Caco-2 (cell line): ENCODE measurements around the gene VDAC2. TPM values are rescaled to one million over a fixed set of nuclear protein-coding genes. Genes with fewer than 3 reads are reported as not detected.

Experiments used
- BruUV-seq: library from RNA; stranded (reverse); fragments of 400-500 nt; replicated peaks from 2 replicates; lab custom pipeline; 2021; lab: Mats Ljungman, UMichigan
- CTCF ChIA-PET: fragments of 300-600 bp; sonication (Branson Sonifier 250); formaldehyde crosslinking; loops from one replicate; lab custom pipeline; 2022; ENCODE audit warnings: antibody characterized with exemption; lab: Charles Lee
- POLR2A ChIA-PET: fragments of 300-600 bp; sonication (Branson Sonifier 250); formaldehyde crosslinking; loops from one replicate; lab custom pipeline; 2022; ENCODE audit warnings: antibody characterized with exemption; lab: Charles Lee
- DNase-seq, 2 experiments: peaks; one replicate each; pipeline versions ENCODE4 v3.0.0 to v3.0.0-alpha.2; 2020 to 2022
- H3K27me3 ChIP-seq: replicated peaks from 2 replicates; pipeline ENCODE4 v1.6.0; 2011; ENCODE audit warnings: low read length; ENCODE audit not compliant: control insufficient read depth, insufficient read depth
- H3K36me3 ChIP-seq: 2 replicates; pipeline ENCODE4 v1.5.1; 2011; ENCODE audit warnings: low read length; ENCODE audit not compliant: control insufficient read depth, insufficient read depth
- H3K4me1 ChIP-seq: fragments of 250-450 bp; sonication (Bioruptor Pico); 2 replicates; pipeline ENCODE4 v1.5.1; 2020; ENCODE audit warnings: mild to moderate bottlenecking
- H3K4me3 ChIP-seq: 2 replicates; pipeline ENCODE4 v1.5.1; 2011; ENCODE audit warnings: low read depth, mild to moderate bottlenecking, control low read depth, low read length
- H3K9me3 ChIP-seq: fragments of 250-450 bp; sonication (Bioruptor Pico); 2 replicates; pipeline ENCODE4 v1.5.1; 2020; ENCODE audit warnings: mild to moderate bottlenecking, moderate library complexity
- H3K27ac Mint-ChIP-seq: one replicate; pipeline ENCODE4 v1.8.0; 2022; ENCODE audit warnings: mixed read lengths; ENCODE audit not compliant: unreplicated experiment
- H3K27me3 Mint-ChIP-seq: one replicate; pipeline ENCODE4 v1.8.0; 2022; ENCODE audit warnings: mixed read lengths; ENCODE audit not compliant: insufficient read depth, unreplicated experiment
- H3K36me3 Mint-ChIP-seq: one replicate; pipeline ENCODE4 v1.8.0; 2022; ENCODE audit warnings: mild to moderate bottlenecking, mixed read lengths; ENCODE audit not compliant: insufficient read depth, unreplicated experiment
- H3K4me1 Mint-ChIP-seq: one replicate; pipeline ENCODE4 v1.8.0; 2022; ENCODE audit warnings: low read depth, mixed read lengths; ENCODE audit not compliant: unreplicated experiment
- H3K4me3 Mint-ChIP-seq: one replicate; pipeline ENCODE4 v1.8.0; 2022; ENCODE audit warnings: mild to moderate bottlenecking, moderate library complexity, mixed read lengths; ENCODE audit not compliant: unreplicated experiment
- H3K9me3 Mint-ChIP-seq: one replicate; pipeline ENCODE4 v1.8.0; 2022; ENCODE audit warnings: mixed read lengths; ENCODE audit not compliant: unreplicated experiment
- intact Hi-C: fragments of 100-400 bp; cut with micrococcal nuclease; formaldehyde crosslinking; loops from one replicate; pipeline ENCODE4 v1.10.0; 2022; ENCODE audit not compliant: unreplicated experiment
- total RNA-seq: library from RNA; stranded (reverse); gene quantifications from 2 replicates; pipeline ENCODE4 v1.2.3, GENCODE V29; 2022
- TF ChIP-seq, protein P1 (sequence below), 2 experiments: fragments of 200-600 bp in 1 of 2; IDR thresholded peaks; 1 replicate in 1 of 2; 2 replicates in 1 of 2; pipeline versions ENCODE4 v1.5.1 to v1.8.0; 2011 to 2022; ENCODE audit warnings: antibody characterized with exemption in 1 of 2, control low read depth in 1 of 2, inconsistent platforms in 1 of 2, low read depth in 1 of 2, low read length in 1 of 2, mild to moderate bottlenecking in 1 of 2, moderate library complexity in 1 of 2; ENCODE audit not compliant: insufficient read depth in 1 of 2, severe bottlenecking in 1 of 2, unreplicated experiment in 1 of 2

The VDAC2 gene
- total RNA-seq, 1 experiment from 2014 or later = 244 TPM

DNA sequence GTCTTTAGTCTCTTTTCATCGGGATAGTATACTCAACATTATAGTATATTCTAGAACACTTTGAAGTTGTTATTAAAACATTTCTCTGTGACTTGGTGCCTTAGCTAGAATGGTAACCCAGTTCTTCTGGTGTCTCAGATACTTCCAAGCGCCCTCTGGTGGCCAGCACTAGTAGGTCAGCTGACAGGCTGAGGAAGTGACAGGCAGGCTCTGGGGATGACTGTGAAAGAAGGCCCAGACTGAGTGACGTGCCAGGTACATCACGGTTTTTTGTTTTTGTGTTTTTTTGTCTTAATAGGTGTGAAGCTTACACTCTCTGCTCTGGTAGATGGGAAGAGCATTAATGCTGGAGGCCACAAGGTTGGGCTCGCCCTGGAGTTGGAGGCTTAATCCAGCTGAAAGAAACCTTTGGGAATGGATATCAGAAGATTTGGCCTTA is 20.0 kb downstream of the VDAC2 start:
- Histone ChIP-seq H3K9me3 (no peaks in the 10 kb centered on the region), H3K27me3 (no peaks in the 10 kb centered on the region), H3K4me1 (peaks cover 58% of the 10 kb centered on the region), H3K36me3 (peaks cover 9% of the 10 kb centered on the region), H3K4me3 (no peak overlapping the region)
- peaks cover 48% of the 10 kb centered on the region for H3K4me1 Mint-ChIP-seq
- no TSS peak for BruUV-seq
- peaks cover 88% of the 10 kb centered on the region for H3K36me3 Mint-ChIP-seq
- intact Hi-C loops = loop anchor here (1.0 to 10.0 kb wide), 4 partner anchors 19 to 966 kb away; no protein-coding TSS in a partner anchor
- peak overlapping the region; percentile 62 for H3K27ac Mint-ChIP-seq
- no peaks in the 10 kb centered on the region for H3K9me3 Mint-ChIP-seq
- ChIA-PET CTCF (interaction anchor here (0.7 to 1.3 kb wide), 3 partner anchors 19 to 44 kb away, joined by 3 to 21 read pairs (median 20); partner anchors contain the start of gene VDAC2), POLR2A (interaction anchor here (0.6 to 1.4 kb wide), 2 partner anchors 20 to 21 kb away, joined by 4 to 6 read pairs; partner anchors contain the start of gene VDAC2)
- H3K4me3 Mint-ChIP-seq = peak overlapping the region; percentile 9
- TF ChIP-seq, protein P1, sequence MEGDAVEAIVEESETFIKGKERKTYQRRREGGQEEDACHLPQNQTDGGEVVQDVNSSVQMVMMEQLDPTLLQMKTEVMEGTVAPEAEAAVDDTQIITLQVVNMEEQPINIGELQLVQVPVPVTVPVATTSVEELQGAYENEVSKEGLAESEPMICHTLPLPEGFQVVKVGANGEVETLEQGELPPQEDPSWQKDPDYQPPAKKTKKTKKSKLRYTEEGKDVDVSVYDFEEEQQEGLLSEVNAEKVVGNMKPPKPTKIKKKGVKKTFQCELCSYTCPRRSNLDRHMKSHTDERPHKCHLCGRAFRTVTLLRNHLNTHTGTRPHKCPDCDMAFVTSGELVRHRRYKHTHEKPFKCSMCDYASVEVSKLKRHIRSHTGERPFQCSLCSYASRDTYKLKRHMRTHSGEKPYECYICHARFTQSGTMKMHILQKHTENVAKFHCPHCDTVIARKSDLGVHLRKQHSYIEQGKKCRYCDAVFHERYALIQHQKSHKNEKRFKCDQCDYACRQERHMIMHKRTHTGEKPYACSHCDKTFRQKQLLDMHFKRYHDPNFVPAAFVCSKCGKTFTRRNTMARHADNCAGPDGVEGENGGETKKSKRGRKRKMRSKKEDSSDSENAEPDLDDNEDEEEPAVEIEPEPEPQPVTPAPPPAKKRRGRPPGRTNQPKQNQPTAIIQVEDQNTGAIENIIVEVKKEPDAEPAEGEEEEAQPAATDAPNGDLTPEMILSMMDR (IDR thresholded peaks at IDR 0.05; ENCODE audit: insufficient read depth in 1 of 2, low read depth in 1 of 2, low read length in 1 of 2, severe bottlenecking in 1 of 2, unreplicated experiment in 1 of 2) = peak; percentile 91 to 92
- no peaks in the 10 kb centered on the region for H3K27me3 Mint-ChIP-seq
- peak; percentile 89 to 92 for DNase-seq

DNA sequence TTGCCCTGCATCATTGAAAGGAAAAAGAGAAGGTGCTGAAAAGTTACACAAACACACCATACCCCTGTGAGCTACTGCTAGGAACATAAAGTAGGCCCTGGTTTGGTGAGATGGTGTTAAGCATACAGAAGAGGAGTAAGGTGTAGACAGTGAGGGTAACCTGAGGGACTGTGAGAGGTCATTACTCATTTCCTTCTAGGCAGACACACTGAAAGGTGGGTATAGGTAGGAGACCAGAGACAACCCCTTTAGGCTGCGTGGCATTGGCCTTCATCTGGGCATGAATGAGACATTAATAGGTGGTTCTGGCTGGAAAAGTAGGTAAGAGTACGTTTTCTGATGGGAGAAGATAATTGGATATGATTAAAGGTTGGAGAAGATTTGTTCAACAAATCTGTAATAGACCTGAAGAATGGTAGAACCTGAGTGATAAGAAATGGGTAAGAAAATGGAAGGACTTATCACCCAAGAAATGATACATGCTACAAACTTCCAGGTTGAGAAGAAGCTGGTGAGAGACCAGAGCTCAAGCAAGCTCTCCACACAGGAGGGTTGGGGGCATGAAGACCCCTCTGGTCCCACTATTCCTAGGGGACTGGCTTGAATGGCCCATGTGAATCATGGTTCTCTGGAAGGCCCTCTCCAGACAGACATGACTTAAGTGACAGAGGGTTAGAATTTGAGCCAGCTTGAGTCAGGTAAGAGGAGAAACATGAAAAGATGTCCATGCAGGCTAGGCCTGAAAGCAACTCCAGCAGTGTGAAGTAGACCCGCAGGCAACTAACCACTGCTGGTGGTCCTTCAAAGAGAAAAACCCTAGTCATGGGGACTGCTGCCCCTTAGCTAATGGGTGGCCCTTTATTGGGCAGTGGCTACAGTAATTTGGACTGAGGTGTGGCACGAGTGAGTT is 21.3 kb downstream of the VDAC2 start:
- H3K27ac Mint-ChIP-seq = peak overlapping the region; percentile 34
- TF ChIP-seq, protein P1 (IDR thresholded peaks at IDR 0.05; ENCODE audit: insufficient read depth in 1 of 2, low read depth in 1 of 2, low read length in 1 of 2, severe bottlenecking in 1 of 2, unreplicated experiment in 1 of 2) = no peak
- Histone ChIP-seq H3K4me3 (no peak overlapping the region), H3K27me3 (no peaks in the 10 kb centered on the region), H3K9me3 (no peaks in the 10 kb centered on the region), H3K4me1 (peaks cover 54% of the 10 kb centered on the region), H3K36me3 (peaks cover 9% of the 10 kb centered on the region)
- H3K4me1 Mint-ChIP-seq = peaks cover 51% of the 10 kb centered on the region
- peaks cover 80% of the 10 kb centered on the region for H3K36me3 Mint-ChIP-seq
- ChIA-PET POLR2A (interaction anchor here (1.1 to 1.2 kb wide), 2 partner anchors 13 to 21 kb away, joined by 3 to 5 read pairs; partner anchors contain the start of gene VDAC2), CTCF (interaction anchor here (0.5 to 1.6 kb wide), 3 partner anchors 21 to 742 kb away, joined by 4 to 8 read pairs (median 5); partner anchors contain the start of gene VDAC2)
- H3K9me3 Mint-ChIP-seq = no peaks in the 10 kb centered on the region
- no peaks in the 10 kb centered on the region for H3K27me3 Mint-ChIP-seq
- DNase-seq = no peak
- intact Hi-C loops = loop anchor here (10.0 kb wide), 2 partner anchors 207 to 967 kb away; no protein-coding TSS in a partner anchor
- peak overlapping the region; percentile 85 for H3K4me3 Mint-ChIP-seq
- BruUV-seq = no TSS peak
